Measurements from ENCODE around the gene STX5.

- TF ChIP-seq CTCF (IDR thresholded peaks at IDR 0.05; ENCODE audit: borderline replicate concordance, extremely low read depth, low read length, poor library complexity, severe bottlenecking): no peak
- no peak for TF ChIP-seq EZH2 (IDR thresholded peaks at IDR 0.05; ENCODE audit: borderline replicate concordance, low read depth, low read length, severe bottlenecking)
Measured at GRCh38 chr11:62856333-62856895, 24.6 kb upstream of the STX5 start.
